T-helper 22 cell (primary cell): ENCODE results near the gene CHTOP.
A peak's percentile ranks its signal among the peaks of the same experiment; 100 is the strongest.
"Not testable (repeated sequence)": the region's sequence is repeated elsewhere in the genome, so short reads cannot be mapped to it uniquely, and the experiment has no call there.

Experiments used
- DNase-seq: peaks from one replicate; pipeline ENCODE4 v3.0.0-alpha.2; 2020; ENCODE audit warnings: low read depth

The CHTOP gene

GRCh38 chr1:153631047-153632022 is 2.5 kb upstream of the CHTOP start:
- DNase-seq: no peak

- DNase-seq: no peak
Measured at GRCh38 chr1:153633161-153633753, 609 bp upstream of the CHTOP start.

DNA sequence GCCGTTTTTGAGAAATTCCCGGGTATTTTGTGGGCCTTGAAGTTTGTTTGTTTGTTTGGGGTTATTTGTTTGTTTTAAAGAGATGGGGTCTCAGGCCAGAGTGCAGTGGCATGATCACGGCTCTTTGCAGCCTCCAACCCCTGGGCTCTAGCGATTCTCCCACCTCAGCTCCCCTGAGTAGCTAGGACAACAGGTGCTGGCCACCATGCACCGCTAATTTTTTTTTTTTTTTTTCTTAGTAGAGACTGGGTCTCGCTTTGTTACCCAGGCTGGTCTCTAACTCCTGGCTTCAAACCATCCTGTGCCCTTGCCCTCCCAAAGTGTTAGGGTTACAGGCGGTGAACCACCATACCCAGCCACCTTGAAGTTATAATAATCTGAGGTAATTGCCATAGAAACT is 2.0 kb downstream of the CHTOP start:
- no peak for DNase-seq

DNA sequence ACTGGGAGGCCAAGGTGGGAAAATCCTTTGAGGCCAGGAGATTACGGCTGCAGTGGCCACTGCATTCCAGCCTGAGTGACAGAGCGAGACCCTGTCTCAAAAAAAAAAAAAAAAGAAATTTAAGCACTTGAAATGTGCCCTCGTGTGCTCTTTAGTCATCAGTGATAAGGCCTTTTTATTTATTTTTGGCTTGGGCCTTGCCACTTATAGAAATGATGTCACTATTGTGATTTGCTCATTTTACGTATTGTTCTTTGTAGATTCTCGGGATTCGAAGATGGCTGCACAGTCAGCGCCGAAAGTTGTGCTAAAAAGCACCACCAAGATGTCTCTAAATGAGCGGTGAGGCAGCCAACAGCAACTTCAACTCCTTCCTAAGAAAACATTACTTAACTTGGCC is 2.4 kb downstream of the CHTOP start:
- DNase-seq: no peak

- no peak for DNase-seq
Measured at GRCh38 chr1:153638261-153638660, 4.4 kb downstream of the CHTOP start.

DNA sequence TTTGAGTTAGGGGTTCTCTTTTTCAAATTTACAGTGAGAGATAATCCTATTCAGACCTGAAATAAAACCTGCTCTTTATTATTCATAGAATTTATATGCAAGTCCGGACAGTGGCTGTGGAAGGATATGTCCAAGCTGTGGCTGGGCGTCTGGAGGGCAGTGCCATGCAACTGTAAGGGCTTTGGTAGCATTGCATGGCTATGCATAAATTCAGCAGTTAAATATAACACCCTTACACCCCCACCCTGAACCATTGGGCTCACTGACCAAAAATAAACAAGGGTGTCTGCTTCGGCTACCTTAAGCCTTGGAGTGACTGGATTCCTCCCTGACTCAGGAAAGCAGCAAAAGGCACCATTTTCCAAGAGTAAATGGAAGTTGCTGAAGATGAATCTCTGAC is 5.4 kb downstream of the CHTOP start:
- no peak for DNase-seq

DNA sequence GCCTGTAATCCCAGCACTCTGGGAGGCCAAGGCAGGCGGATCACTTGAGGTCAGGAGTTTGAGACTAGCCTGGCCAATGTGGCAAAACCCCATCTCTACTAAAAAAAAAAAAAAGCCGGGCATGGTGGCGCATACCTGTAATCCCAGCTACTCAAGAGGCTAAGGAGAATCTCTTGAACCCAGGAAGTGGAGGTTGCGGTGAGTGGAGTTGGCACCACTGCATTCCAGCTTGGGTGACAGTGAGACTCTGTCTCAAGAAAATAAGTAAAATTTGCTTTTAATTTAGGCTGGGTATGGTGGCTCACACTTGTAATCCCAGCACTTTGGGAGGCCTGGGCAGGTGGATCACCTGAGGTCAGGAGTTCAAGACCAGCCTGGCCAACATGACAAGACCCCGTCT is 6.3 kb downstream of the CHTOP start:
- DNase-seq: not testable (repeated sequence)

DNA sequence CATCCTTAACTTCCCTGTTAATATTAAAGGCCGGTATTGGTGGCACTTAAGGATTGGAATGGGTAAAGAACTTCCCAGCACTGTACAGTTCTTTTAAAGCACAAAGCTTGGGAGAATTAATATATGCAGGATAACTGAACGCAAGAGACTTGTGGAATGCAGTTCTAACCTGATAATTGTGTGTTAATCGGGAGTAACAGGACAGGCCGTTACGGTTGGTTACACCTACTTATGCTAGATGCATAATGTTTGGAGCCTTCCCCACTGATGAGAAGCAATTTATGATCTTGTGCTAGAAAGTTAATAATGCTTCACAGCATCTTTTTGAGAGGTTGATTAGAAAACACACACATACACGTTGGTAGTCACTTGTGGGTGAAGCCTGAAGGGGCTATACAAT is 7.0 kb downstream of the CHTOP start:
- DNase-seq: no peak

DNA sequence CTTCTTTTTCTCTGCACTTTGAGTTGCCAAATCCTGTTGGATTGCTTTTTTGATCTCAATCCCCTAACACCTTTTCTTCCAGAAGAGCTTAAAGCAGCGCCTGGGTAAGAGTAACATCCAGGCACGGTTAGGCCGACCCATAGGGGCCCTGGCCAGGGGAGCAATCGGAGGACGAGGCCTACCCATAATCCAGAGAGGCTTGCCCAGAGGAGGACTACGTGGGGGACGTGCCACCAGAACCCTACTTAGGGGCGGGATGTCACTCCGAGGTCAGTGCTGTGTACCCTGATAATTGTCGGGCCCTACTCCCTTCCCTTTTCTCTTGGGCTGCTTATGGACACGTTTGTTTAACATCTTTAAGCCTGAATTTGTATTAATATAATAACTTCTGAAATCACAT is 8.3 kb downstream of the CHTOP start:
- no peak for DNase-seq

DNA sequence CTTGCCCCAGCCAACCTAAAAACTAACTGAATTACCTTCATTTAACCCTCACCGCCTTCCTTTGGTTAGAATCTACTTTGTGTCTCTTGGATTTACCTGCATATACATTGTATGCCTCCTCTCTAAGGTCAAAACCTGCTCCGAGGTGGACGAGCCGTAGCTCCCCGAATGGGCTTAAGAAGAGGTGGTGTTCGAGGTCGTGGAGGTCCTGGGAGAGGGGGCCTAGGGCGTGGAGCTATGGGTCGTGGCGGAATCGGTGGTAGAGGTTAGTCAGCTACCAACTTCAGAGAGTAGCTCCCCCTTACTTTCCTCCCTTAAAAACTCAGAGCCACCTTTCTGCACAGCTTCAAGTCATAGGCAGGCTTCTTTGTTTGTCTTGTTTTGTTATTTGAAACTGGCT is 9.2 kb downstream of the CHTOP start:
- DNase-seq: no peak

DNA sequence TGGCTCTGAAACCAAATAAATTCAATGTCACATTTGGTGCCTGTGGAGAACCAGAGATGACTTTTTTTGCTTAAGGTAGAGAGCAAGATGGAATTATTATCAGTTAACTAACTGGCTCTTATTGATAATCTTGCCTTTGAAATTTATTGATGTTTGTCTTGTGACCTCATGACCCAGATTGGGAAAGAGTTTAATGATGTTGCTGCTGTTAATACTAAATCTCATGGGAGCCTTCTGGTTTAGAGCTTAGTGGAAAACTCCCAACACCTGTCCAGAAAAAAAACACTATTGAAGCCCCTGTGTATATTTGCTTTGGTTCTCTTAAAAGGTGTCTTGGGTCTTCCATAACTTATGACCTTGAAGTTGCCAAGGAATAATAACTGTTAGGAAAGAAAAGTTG is 9.9 kb downstream of the CHTOP start:
- no peak for DNase-seq

- no peak for DNase-seq
Measured at GRCh38 chr1:153646672-153647345, 12.9 kb downstream of the CHTOP start.

DNA sequence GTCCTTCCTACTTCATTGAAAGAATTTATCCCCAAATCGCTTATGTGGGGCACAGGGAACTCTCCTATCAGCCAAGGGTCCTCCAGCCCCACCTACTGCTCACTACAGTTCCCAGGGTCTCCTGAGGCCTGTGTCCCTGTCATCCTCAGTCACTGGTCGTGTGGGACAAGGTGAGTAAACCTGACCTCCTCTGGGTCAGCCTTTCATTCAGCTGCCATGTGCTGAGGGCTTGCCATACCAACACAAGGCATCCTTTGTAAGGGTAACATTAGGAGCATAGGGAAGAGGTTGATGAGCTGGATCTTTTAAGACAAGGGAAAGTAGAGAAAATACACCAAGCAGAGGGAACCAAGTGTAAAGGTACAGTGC is 13.5 kb downstream of the CHTOP start:
- DNase-seq: no peak

GRCh38 chr1:153648000-153648643 is 14.3 kb downstream of the CHTOP start:
- DNase-seq: no peak

- no peak for DNase-seq
Measured at GRCh38 chr1:153649137-153649862, 15.4 kb downstream of the CHTOP start.

GRCh38 chr1:153649863-153650235 is 16.0 kb downstream of the CHTOP start:
- no peak for DNase-seq

GRCh38 chr1:153651771-153652170 is 17.9 kb downstream of the CHTOP start:
- no peak for DNase-seq

DNA sequence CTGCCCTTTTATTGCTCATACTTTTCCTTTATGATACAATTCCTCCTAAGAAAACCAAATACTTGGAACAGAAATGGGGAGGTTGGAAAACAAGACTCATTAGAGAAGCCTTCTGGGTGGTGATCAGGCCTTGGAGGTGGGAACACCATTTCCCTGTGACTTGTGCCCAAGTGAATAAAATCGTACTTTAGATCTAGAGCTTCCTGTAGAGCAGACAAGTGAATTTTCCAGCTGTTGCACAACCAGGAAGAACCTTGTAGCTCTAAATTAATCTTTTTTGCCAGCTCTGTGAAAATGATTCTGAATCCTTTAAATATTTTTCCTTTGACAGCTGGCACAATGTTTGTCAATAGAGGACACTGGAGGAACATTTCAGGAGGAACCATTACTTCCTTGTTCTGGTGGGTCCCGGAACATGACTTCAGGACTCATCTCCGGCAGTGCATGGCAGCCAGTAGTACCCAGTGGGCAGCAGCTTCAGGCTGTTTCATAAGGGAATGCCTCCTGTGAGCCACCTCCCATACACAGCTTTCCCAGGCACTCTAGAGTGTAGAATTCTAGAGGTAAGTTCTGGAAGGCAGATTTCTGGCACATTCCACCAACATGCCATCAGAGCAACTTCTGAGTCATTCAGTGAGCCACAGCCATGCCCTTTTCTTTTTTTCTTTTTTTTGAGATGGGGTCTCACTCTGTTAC is 19.1 kb downstream of the CHTOP start:
- DNase-seq: no peak

DNA sequence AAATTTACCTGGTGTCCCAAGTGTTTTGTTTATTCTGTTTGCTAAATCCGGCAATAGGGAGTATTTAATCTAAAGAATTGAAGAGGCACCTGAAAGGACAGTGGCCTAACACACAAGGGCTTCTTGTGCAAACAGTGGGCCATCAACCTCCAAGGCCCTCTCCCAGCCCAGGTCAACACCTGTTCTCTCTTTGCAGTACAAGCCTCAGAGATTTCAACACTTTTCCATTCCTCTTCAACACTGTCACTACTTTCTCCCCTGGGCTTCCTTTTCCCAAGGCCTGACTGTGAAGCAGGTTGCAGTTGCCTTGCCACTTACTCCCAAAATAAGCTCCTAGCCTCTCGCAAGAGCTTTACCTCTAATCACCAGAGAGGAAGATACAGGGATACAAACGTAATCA is 21.5 kb downstream of the CHTOP start:
- DNase-seq: no peak

GRCh38 chr1:153658400-153659174 is 24.7 kb downstream of the CHTOP start, which contains the start of gene SNAPIN:
Gene SNAPIN, plus strand, starts transcription at chr1:153658703. Its CDS starts 41 bp downstream, at chr1:153658744.
- peak; percentile 80 for DNase-seq
